Anterior cingulate cortex (tissue), 58 donors: ENCODE results near the gene DHX32.

ENCODE experiments used
- DNase-seq, 58 donors: peaks; one replicate each; lab custom pipeline; 2025; lab: John Stamatoyannopoulos, UW

The DHX32 gene

GRCh38 chr10:125816548-125816947 lies 64.5 kb downstream of the DHX32 start:
- no peak for DNase-seq

GRCh38 chr10:125815764-125816163 lies 65.3 kb downstream of the DHX32 start:
- no peak for DNase-seq

- no peak for DNase-seq
Observed at GRCh38 chr10:125812128-125812750, 68.9 kb downstream of the DHX32 start.

- DNase-seq: peak in 2 of 58 donors; percentile 14 to 33
Observed at GRCh38 chr10:125811251-125811650, 69.8 kb downstream of the DHX32 start.

GRCh38 chr10:125808047-125808446 lies 73.0 kb downstream of the DHX32 start:
- no peak for DNase-seq

- DNase-seq: no peak
Observed at GRCh38 chr10:125802739-125803138, 78.4 kb downstream of the DHX32 start.

GRCh38 chr10:125802131-125802530 lies 79.0 kb downstream of the DHX32 start:
- no peak for DNase-seq

- DNase-seq: no peak
Observed at GRCh38 chr10:125801574-125801973, 79.5 kb downstream of the DHX32 start.

- no peak for DNase-seq
Observed at GRCh38 chr10:125799451-125800182, 81.5 kb downstream of the DHX32 start.

- no peak for DNase-seq
Observed at GRCh38 chr10:125797994-125798662, 83.0 kb downstream of the DHX32 start.

GRCh38 chr10:125797424-125797823 lies 83.7 kb downstream of the DHX32 start:
- no peak for DNase-seq

- no peak for DNase-seq
Observed at GRCh38 chr10:125795637-125796190, 85.4 kb downstream of the DHX32 start.

GRCh38 chr10:125795128-125795527 lies 86.0 kb downstream of the DHX32 start:
- peak in 54 of 58 donors; percentile 9 to 91 (median 70) for DNase-seq

- no peak for DNase-seq
Observed at GRCh38 chr10:125792342-125793300, 88.5 kb downstream of the DHX32 start.

- DNase-seq: no peak
Observed at GRCh38 chr10:125788156-125789034, 92.7 kb downstream of the DHX32 start.
